ENCODE data around the gene MMP17. TPM values are rescaled to one million over a fixed set of nuclear protein-coding genes. Genes with fewer than 3 reads are reported as not detected.
A peak's percentile ranks its signal among the peaks of the same experiment; 100 is the strongest.

MMP17 gene

DNA sequence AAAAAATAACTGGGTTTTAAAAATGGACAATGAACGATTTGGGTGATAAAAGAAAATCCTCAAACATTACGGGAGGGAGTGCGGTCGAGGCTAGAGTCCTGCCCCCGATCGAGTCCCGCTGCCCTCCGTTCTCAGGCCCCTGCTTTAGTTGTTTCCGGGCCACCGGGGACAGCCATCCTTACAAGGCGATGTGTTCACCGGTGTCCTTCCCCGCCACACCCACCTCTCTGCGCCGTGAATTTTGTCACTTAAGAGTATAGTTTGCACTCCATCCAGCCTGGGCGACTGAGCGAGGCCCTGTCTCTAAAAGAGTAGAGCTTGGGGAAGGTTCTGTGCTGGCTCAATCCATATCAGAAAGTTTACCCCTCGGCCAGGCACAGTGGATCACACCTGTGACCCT, 69.1 kb downstream of the MMP17 start:
- Histone ChIP-seq H2AK5ac (ENCODE audit: low read length, severe bottlenecking) (no peak overlapping the region), H3K36me3 (ENCODE audit: control insufficient read depth in 1 of 2, insufficient read depth in 2 of 2, low read depth in 1 of 2, low read length in 2 of 2) (peaks cover 15 to 43% of the 10 kb centered on the region in 2 experiments), H2BK15ac (ENCODE audit: low read depth, poor library complexity, severe bottlenecking) (no peak overlapping the region), H2BK12ac (ENCODE audit: low read length in 2 of 2) (no peak overlapping the region), H3K9me3 (ENCODE audit: control insufficient read depth, low read length) (no peaks in the 10 kb centered on the region), H4K91ac (ENCODE audit: low read length) (no peak overlapping the region), H3K4me3 (ENCODE audit: insufficient read depth in 1 of 2, low read depth in 1 of 2, low read length in 2 of 2) (no peak overlapping the region), H2AFZ (ENCODE audit: low read depth, low read length) (no peak overlapping the region), H3K4me1 (ENCODE audit: control insufficient read depth, insufficient read depth, low read depth, low read length) (peaks cover 39% of the 10 kb centered on the region), H3K9ac (ENCODE audit: low read length) (peak overlapping the region; percentile 90), H3K79me1 (replicated peaks; ENCODE audit: low read length, poor library complexity, severe bottlenecking) (peaks cover 43% of the 10 kb centered on the region), H2BK120ac (ENCODE audit: low read depth, low read length) (no peak overlapping the region), H2BK5ac (ENCODE audit: low read depth, low read length, poor library complexity, severe bottlenecking) (no peak overlapping the region), H3K4ac (ENCODE audit: low read depth in 1 of 2, low read length in 2 of 2) (no peak overlapping the region), H3K23ac (ENCODE audit: low read length in 2 of 2) (no peak overlapping the region), H3K27ac (ENCODE audit: low read length, poor library complexity, severe bottlenecking) (no peak overlapping the region), H3K27me3 (ENCODE audit: control insufficient read depth in 1 of 2, insufficient read depth in 1 of 2, low read length in 2 of 2) (no peaks in the 10 kb centered on the region), H3K4me2 (ENCODE audit: low read length, poor library complexity, severe bottlenecking) (no peak overlapping the region), H4K8ac (ENCODE audit: low read length) (no peak overlapping the region), H3K18ac (ENCODE audit: low read depth in 1 of 2, low read length in 2 of 2) (no peak overlapping the region), H3K14ac (ENCODE audit: low read length in 2 of 2) (no peak overlapping the region)
- DNase-seq, result no peak
- 97% methylated on average over 18 of the region's 18 CpGs for WGBS

DNA sequence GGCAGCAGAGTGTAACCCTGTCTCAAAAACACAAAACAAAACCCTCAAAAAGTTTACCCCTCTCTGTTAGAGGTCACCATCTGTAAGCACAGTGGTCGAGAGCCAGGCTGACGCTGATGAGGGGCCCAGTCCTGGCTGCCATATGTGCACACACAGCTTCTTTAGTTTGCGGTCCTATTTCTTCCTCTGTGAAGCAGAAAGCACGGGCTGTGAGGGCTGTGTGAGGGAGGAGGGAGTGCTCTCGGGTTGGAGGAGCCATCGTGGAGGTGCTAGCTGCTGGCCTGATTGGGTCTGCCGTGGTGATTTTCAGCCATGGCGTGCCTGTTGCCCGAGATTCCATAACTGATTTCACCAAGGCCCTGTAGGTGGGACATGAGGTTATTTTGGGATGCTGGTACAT, 69.7 kb downstream of the MMP17 start:
- H4K8ac ChIP-seq (ENCODE audit: low read length), result no peak overlapping the region
- WGBS, result 91% methylated on average over 9 of the region's 9 CpGs

DNA sequence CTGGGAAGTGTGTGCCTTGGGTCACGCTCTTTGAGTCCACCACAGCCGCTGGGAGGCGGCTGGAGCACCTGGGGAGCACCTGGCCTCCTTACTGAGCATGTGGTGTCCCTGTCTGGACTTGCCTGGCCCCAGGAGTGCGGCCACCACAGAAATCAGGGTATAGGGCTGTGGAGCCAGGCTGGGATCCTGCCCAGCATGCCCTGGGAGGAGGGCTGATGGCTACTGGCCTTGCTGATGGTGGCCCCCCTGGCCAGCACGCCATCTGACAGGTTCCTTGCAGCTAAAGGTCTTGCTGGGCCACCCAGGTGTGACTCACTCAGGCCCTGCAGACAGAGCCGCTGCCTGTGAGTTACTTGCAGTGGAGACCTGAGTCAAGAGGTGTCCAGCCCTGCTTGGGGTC, 72.2 kb downstream of the MMP17 start:
- Histone ChIP-seq H3K4me1 (ENCODE audit: control insufficient read depth, insufficient read depth, low read depth, low read length) (peaks cover 45% of the 10 kb centered on the region), H2AFZ (ENCODE audit: low read depth, low read length) (no peak overlapping the region), H3K27me3 (ENCODE audit: control insufficient read depth in 1 of 2, insufficient read depth in 1 of 2, low read length in 2 of 2) (no peaks in the 10 kb centered on the region), H2BK5ac (ENCODE audit: low read depth, low read length, poor library complexity, severe bottlenecking) (no peak overlapping the region), H3K23ac (ENCODE audit: low read length in 2 of 2) (no peak overlapping the region), H2BK120ac (ENCODE audit: low read depth, low read length) (no peak overlapping the region), H3K4me3 (ENCODE audit: insufficient read depth in 1 of 2, low read depth in 1 of 2, low read length in 2 of 2) (no peak overlapping the region), H4K8ac (ENCODE audit: low read length) (no peak overlapping the region), H2BK15ac (ENCODE audit: low read depth, poor library complexity, severe bottlenecking) (no peak overlapping the region), H2AK5ac (ENCODE audit: low read length, severe bottlenecking) (no peak overlapping the region), H3K4ac (ENCODE audit: low read depth in 1 of 2, low read length in 2 of 2) (no peak overlapping the region), H4K91ac (ENCODE audit: low read length) (no peak overlapping the region), H3K27ac (ENCODE audit: low read length, poor library complexity, severe bottlenecking) (no peak overlapping the region), H3K9me3 (ENCODE audit: control insufficient read depth, low read length) (no peaks in the 10 kb centered on the region), H3K79me1 (replicated peaks; ENCODE audit: low read length, poor library complexity, severe bottlenecking) (peaks cover 69% of the 10 kb centered on the region), H3K36me3 (ENCODE audit: control insufficient read depth in 1 of 2, insufficient read depth in 2 of 2, low read depth in 1 of 2, low read length in 2 of 2) (peaks cover 15 to 74% of the 10 kb centered on the region in 2 experiments), H3K9ac (ENCODE audit: low read length) (no peak overlapping the region), H3K4me2 (ENCODE audit: low read length, poor library complexity, severe bottlenecking) (no peak overlapping the region), H3K18ac (ENCODE audit: low read depth in 1 of 2, low read length in 2 of 2) (no peak overlapping the region), H2BK12ac (ENCODE audit: low read length in 2 of 2) (no peak overlapping the region), H3K14ac (ENCODE audit: low read length in 2 of 2) (no peak overlapping the region)
- 97% methylated on average over 6 of the region's 6 CpGs for WGBS
- no peak for DNase-seq

More for the DNA sequence above, 69.7 kb downstream of the MMP17 start:
- Histone ChIP-seq H3K27me3 (ENCODE audit: control insufficient read depth in 1 of 2, insufficient read depth in 1 of 2, low read length in 2 of 2) (no peaks in the 10 kb centered on the region), H2BK5ac (ENCODE audit: low read depth, low read length, poor library complexity, severe bottlenecking) (no peak overlapping the region), H2AK5ac (ENCODE audit: low read length, severe bottlenecking) (peak overlapping the region; percentile 2), H3K79me1 (replicated peaks; ENCODE audit: low read length, poor library complexity, severe bottlenecking) (peaks cover 48% of the 10 kb centered on the region), H2AFZ (ENCODE audit: low read depth, low read length) (no peak overlapping the region), H3K4me1 (ENCODE audit: control insufficient read depth, insufficient read depth, low read depth, low read length) (peaks cover 39% of the 10 kb centered on the region), H3K14ac (ENCODE audit: low read length in 2 of 2) (no peak overlapping the region), H3K9ac (ENCODE audit: low read length) (peak overlapping the region; percentile 5), H3K9me3 (ENCODE audit: control insufficient read depth, low read length) (no peaks in the 10 kb centered on the region), H2BK15ac (ENCODE audit: low read depth, poor library complexity, severe bottlenecking) (no peak overlapping the region), H3K18ac (ENCODE audit: low read depth in 1 of 2, low read length in 2 of 2) (no peak overlapping the region), H3K36me3 (ENCODE audit: control insufficient read depth in 1 of 2, insufficient read depth in 2 of 2, low read depth in 1 of 2, low read length in 2 of 2) (peaks cover 15 to 49% of the 10 kb centered on the region in 2 experiments), H3K4me2 (ENCODE audit: low read length, poor library complexity, severe bottlenecking) (no peak overlapping the region), H3K4me3 (ENCODE audit: insufficient read depth in 1 of 2, low read depth in 1 of 2, low read length in 2 of 2) (no peak overlapping the region), H2BK12ac (ENCODE audit: low read length in 2 of 2) (no peak overlapping the region), H3K27ac (ENCODE audit: low read length, poor library complexity, severe bottlenecking) (no peak overlapping the region), H2BK120ac (ENCODE audit: low read depth, low read length) (no peak overlapping the region), H3K23ac (ENCODE audit: low read length in 2 of 2) (no peak overlapping the region), H4K91ac (ENCODE audit: low read length) (no peak overlapping the region), H3K4ac (ENCODE audit: low read depth in 1 of 2, low read length in 2 of 2) (no peak overlapping the region)
- DNase-seq, result no peak

Small RNA genes within 50 kb of the gene (small RNA-seq; reads per million reads assigned to genes)
- gene RNA5SP378 (ENCODE audit: low read depth), result not detected
- gene RNU6-1017P (ENCODE audit: low read depth), result not detected
